Astrocyte of the hippocampus (primary cell): Measurements from ENCODE around the gene MST1R.
"Not testable (repeated sequence)": the region's sequence is repeated elsewhere in the genome, so short reads cannot be mapped to it uniquely, and the experiment has no call there.

Source experiments
- DNase-seq: peaks from one replicate; pipeline ENCODE4 v3.0.0; 2011; ENCODE audit warnings: low read depth, low spot score

Gene MST1R

DNA sequence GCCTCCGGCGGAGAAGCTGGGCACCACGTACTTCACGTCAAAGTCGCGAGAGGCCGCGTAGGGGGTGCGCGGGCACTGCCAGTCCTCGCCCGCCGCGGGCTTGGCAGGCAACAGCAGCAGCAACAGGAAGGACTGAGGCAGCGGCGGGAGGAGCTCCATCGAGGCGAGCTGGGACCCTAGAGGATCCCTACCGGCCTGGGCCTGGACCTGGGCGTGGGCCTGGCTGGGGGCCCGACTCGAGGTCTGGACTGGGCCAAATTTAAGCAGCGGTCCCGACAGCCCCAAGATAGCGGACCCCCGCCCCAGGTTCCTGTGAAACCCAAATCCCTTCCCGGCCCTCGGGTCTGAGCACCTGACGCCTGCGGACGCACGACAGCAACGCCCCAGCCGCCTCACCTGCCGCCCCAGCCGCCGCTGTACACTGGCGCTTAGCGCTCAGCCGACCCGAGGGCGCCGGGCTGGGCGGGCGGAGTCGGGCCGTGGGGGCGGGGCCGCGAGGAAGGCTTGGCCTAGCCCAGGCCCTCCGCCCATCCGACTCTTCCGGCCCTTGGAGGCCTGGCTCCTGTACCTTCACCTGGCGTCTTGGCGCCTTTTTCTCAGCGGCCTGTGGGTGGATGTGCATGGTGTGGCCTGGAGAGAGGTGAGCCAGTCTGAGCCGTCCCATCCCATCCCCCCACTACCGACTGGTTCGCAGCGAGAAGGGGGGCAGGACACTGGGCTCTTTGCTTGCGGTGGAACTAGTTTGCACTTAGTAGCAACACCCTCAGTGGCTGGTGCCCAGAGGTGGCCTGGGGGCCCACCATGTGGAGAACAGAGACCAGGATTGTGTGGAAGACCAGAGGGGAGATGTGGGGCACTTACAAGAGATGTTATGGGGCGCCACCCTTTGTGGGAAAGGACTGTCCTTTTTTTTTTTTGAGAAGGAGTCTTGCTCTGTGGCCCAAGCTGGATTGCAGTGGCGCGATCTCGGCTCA lies at the start of gene MST1R:
MST1R (minus strand) TSS at position 423 of the 974 bp plus-strand sequence; CDS start at position 159, 264 bp downstream.
- DNase-seq: peak; percentile 44

DNA sequence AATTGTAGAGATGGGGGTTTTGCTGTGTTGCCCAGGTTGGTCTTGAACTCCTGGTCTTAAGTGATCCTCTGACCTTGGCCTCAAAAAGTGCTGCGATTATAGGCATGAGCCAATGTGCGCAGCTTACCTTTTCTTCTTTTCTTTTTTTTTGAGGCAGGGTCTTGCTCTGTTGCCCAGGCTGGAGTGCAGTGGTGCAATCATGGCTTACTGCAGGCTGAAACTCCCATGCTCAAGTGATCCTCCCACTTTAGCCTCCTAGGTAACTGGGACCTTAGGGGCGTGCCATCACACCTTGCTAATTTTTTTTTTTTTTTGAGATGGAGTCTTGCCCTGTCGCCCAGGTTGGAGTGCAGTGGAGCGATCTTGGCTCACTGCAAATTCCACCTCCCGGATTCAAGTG lies 49.3 kb upstream of the MST1R start:
- DNase-seq: no peak

DNA sequence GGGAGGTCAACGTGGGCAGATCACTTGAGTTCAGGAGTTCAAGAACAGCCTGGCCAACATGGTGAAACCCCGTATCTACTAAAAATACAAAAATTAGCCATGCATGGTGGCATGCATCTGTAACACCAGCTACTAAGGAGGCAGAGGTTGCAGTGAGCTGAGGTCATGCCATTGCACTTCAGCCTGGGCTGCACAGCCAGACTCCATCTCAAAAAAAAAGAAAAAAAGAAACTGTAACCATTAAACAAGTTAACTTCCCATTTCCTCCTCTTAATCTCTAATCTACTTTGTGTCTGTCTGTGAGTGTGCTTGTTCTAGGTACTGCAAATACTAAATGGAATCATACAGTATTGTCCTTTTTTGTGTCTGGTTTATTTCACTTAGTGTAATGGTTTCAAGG lies 39.0 kb upstream of the MST1R start:
- no peak for DNase-seq

DNA sequence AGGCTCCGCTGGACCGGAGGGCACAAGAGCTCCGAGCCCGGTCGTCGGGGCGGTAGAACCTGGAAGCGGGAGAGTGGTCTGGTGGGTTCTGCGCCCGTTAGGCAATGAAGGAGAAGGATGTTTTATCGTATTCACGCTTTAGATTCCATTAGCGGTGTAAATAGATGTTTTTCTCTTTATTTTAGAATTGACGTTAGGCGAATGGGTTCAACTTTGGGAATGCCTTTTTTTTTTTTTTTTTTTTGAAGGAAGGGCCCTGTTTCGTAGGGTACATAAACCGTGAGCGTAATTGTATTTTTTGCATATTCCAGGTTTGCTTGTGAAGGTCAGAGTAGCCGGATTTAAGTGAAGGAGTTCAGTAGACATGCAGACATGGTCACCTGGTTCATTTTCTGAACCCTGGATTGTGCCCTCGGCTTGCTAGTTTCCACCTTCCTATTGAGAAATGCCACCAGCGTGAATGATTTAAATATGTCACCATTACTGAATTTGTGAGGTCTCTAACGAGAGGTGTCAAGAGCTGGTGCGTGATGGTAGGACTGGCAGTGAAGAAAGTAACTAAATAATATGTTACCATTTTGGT lies 37.1 kb upstream of the MST1R start:
- no peak for DNase-seq

DNA sequence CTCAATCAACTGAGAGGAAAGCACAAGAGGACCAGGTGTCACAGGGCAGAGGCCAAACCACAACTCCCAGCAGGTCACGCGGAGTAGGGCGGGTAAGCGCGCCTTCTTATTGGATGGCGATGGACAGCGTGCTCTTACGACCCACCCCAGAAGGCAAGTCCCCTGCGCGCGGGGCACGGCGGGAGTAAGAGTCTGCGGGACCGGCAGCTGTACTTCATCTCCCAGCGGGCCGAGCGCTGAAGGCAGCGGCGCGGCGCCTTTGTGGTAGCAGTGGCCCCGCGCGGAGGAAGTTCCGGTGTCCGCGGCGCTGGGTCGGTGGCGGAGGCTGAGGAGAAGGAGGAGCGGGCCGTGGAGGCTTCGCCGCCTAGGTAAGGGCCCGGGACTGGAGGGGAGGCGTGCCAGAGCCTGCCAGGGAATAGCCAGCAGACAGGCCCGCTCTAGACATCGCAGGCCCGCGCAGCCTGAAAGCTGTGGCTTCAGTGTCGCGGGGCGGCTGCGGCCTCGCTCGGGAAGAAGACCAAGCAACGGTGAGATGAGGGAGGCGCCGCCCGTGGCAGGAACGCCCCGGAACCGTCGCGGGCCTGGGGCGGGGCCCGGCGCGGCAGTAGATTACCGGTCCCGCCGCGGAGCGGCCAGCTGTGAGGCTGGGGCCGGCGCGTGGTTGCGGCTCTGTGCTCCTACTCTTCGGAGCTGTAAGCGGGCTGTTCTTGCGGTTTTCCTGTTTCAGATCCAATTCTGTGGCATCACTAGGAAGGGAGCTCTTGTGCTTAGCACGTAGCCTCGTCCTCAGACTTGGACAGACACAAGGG lies 36.4 kb upstream of the MST1R start, which contains the start of gene RBM6:
RBM6 (plus strand) TSS at position 293 of the 809 bp plus-strand sequence. CDS start 22,492 bp downstream, outside the sequence.
- peak; percentile 99 for DNase-seq

DNA sequence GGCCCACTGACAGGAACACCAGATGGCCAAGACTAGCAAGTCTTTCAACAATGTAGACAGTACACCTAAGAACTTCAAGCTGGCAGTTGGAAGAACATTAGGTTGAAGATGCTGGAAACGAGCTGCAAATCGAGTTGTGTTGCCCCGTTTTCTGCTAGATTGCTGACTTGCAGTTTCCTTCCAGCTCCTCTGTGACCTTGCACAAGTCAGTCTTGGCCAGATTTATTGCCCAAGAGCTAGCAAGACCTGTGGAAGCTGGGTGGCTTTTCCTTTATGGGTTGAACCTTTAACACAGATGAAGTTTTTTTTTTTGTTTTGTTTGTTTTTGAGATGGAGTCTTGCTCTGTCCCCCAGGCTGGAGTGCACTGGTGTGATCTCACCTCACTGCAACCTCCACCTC lies 33.4 kb upstream of the MST1R start:
- DNase-seq: no peak

DNA sequence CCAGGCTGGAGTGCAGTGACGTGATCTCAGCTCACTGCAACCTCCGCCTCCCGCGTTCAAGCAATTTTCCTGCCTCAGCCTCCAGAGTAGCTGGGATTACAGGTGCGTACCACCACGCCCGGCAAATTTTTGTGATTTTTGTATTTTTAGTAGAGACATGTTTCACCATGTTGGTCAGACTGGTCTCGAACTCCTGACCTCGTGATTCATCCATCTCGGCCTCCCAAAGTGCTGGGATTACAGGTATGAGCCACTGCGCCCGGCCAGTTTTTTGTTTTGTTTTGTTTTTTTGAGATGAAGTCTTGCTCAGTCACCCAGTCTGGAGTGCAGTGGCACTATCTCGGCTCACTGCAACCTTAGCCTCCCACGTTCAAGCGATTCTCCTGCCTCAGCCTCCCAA lies 28.6 kb upstream of the MST1R start:
- not testable (repeated sequence) for DNase-seq

DNA sequence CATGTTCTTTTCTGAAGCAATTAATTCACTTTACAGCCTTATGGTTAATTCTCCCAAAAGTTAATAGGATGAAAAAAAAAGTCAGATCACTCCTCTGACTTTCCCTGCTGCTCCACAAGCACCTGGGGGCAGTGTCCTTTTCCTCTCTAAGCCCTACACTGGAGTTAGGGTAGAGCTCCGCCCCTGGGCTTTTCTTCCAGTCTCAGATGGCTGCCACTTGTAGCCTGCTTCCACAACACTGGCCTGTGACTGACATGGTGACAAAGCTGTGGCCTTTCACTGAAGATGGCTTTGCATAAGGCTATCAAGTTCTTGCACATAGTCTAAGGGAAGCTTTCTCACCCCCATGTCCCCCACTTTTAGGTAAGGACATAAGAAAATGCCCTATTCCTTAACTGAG lies 27.2 kb upstream of the MST1R start:
- no peak for DNase-seq

DNA sequence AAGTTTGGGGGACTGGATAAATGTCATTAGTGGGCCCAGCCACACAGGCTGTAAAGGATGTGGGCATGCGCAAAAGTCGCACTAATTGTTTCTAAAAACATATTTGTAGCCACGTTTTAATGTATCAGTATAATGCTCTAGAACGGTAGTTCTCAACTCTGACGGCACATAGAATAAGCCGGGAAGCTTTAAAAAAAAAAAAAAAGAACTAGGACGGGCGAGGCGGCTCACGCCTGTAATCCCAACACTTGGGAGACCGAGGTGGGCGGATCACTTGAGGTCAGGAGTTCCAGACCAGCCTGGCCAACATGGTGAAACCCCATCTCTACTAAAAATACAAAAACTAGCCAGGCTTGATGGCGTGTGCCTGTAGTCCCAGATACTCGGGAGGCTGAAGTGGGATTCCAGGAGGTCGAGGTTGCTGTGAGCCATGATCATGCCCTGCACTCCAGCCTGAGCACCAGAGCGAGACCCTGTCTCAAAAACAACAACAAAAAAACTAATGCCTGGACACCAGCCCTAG lies 26.6 kb upstream of the MST1R start:
- no peak for DNase-seq

DNA sequence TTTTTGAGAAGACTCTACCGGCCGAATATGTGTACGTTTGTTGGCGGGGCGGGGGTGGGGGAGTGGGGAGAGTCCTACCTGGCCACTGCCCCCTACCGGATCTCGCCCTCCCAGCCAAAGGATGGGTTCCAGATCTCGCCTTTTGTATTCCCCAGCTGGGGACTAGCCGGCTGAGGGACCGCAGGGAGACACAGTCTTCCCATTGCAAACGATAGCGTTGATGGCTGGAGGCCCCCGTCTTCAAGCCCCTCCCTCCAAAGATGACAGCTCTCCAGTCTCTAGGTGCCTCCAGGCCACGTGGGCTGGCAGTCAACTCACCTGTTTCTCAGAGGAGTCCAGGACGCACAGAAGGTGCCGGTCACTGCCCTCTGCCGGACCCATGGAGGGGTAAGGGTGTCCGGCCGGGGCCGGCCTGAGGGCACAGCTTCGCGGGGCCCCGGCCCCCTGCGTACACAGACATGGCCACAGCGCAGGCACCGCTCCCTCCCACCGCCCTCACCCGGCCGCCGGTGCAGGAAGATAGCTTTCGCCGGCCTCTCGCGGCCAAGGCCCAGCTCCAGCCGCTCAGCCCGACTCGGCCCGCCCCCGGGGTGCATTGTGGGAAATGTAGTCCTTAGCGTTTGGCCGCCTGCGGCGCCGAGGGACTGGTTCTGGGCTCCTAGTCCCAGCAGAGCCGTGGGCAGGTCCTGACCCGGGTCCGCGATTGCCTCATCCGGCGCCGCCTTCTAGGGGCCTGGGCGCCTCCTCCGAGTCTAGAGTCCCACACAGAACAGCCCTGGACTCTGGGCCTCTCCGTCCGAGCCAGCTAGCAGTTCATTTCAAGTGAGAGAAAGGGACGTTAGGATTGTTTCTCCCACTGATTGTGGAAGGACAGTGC lies 25.9 kb upstream of the MST1R start, which contains the start of gene MON1A:
MON1A (minus strand) TSS at position 521 of the 877 bp plus-strand sequence. CDS start 16,465 bp downstream, outside the sequence.
- peak; percentile 95 for DNase-seq

DNA sequence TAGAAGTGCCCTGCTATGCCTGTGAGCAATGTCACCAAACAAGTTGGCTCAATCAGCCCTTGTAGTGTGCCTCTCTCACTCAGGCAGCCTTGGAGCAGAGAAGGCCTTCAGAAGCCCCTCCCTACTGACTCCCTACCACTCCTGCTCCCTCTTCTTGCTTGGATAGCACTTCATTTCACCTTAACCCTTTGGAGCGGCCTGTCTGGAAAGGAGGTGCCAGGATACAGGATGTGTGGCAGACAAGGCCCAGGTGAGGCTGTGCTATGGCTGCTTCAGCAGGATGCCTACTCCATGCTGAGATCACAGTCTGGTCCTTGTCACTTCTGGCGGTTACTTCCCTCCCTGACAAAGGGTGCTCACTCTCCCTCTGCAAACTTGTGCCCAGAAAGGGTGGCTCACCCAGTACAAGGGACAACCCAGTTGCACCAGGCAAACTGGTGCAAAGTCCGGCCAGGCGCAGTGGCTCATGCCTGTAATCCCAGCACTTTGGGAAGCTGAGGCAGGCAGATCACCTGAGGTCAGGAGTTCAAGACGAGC lies 24.9 kb upstream of the MST1R start:
- DNase-seq: no peak

DNA sequence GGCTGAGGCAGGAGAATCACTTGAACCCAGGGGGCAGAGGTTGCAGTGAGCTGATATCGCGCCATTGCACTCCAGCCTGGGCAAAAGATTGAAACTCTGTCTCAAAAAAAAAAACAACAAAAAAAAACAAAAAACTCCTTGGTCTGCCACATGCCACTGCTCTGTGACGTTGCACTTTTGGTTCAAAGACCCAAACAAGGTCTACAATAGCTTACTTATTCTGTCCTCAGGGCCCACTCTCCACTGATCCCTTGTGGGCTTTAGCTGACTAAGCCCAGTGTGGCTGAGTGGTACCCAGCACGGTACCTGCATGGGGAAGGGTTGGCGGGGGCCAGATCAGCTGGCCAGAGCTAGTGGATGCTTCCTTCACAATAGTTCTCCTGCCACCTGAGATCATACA lies 24.1 kb upstream of the MST1R start:
- no peak for DNase-seq

DNA sequence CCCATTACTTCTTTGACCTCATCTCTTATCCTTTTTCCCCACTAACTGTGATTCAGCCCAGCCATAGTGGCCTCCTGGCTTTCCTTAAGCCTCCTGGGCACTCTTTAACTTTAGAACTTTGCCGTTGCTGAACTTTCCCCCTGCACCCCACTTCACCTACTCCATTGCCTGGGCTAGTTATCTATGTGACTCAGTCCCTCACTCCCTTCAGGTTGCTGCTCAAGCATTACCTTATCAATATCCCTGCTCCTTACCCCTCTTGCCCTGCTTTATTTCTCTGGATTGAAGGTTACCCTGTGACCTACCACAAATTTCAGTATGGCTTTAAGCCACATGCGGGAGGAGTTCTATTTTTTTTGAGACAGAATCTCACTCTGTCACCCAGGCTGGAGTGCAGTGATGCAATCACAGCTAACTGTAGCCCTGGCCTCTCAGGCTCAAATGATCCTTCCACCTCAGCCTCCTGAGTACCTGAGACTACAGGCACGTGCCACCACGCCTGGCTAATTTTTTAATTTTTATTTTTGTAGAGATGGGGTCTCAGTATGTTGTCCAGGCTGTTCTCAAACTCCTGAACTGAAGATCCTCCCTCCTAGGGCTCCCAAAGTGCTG lies 22.6 kb upstream of the MST1R start:
- DNase-seq: no peak

DNA sequence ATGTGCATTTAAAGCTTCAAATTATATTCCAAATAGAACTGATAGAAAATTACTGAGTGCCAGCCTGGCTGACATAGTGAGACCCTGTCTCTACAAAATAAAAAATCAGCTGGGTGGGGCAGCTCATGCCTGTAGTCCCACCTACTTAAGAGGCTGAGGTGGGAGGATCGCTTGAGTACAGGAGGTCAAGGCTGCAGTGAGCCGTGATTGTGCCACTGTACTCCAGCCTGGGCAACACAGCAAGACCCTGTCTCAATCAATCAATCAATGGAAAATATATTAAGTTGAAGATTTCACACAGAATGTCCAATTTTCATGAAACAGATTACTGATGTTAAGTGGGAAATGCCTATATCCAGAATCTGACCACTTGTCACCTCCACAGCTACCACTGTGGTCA lies 21.8 kb upstream of the MST1R start:
- no peak for DNase-seq

DNA sequence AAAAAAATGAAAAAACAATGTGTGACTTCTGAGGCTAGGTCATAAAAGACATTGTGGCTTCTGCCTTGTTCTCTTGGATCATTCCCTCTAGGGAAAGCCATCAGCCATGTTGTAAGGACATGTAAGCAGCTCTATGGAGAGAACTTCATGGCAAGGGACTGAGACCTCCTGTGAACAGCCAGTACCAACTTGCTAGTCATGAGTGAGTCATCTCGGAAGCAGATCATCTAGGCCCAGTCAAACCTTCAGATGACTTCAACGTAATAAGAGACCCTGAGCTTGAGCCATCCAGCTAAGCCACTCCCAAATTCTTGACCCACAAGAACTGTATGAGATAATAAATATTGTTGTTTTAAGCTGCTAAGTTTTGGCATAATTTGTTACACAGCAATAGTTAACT lies 21.0 kb upstream of the MST1R start:
- DNase-seq: no peak

DNA sequence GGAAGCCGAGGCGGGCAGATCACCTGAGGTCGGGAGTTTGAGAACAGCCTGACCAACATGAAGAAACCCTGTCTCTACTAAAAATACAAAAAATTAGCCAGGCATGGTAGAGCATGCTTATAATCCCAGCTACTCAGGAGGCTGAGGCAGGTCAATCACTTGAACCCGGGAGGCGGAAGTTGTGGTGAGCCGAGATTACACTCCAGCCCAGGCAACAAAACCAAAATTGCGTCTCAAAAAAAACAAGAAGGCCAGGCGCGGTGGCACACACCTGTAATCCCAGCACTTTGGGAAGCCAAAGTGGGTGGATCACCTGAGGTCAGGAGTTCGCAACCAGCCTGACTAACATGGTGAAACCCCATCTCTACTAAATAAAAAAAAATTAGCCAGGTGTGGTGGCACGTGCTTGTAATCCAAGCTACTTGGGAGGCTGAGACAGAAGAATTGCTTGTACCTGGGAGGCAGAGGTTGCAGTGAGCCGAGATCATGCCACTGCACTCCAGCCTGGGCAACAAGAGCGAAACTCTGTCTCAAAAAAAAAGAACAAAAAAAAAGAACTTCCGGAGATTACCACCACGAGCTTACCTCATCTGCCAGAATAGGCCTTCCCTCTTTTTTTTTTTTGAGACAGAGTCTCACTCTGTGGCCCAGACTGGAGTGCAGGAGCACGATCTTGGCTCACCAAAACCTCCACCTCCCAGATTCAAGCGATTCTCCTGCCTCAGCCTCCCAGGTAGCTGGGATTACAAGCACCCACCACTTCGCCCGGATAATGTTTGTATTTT lies 14.3 kb upstream of the MST1R start:
- DNase-seq: not testable (repeated sequence)

DNA sequence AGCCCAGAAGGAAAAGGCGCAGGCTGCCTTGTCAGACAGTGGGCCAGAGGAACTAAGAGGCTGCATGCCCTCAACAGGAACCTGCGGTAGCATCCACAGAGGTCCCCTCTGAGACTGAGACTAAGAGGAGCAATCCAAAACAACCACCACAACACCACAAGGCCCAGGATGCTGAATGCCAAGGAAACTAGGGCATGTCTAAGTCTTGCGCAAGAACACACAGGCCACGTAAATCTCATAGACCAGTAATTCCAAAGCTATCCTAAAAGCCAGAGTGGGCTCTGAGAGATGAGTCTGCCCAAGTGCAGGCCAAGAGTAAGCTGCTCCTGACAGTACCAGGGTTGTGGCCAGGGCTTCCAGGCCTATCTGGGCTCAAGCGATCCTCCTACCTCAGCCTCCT lies 13.0 kb upstream of the MST1R start:
- DNase-seq: no peak

DNA sequence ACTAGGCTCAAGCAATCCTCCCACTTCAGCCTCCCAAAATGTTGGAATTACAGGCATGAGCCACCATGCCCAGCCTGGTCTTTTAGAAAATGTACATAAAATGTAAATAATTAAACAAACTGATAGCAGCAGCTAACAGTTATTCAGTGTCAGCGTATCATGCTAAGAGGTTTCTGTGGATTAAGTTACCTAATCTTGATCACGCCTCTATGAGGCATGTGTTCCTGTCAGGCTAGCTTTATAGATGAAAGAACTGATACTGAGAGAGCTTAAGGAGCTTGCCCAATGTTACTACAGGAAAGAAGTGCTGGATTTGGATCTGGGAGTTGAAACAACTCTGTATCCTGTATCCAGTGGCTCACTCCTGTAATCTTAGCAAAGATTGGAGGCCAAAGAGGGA lies 11.2 kb upstream of the MST1R start:
- no peak for DNase-seq

DNA sequence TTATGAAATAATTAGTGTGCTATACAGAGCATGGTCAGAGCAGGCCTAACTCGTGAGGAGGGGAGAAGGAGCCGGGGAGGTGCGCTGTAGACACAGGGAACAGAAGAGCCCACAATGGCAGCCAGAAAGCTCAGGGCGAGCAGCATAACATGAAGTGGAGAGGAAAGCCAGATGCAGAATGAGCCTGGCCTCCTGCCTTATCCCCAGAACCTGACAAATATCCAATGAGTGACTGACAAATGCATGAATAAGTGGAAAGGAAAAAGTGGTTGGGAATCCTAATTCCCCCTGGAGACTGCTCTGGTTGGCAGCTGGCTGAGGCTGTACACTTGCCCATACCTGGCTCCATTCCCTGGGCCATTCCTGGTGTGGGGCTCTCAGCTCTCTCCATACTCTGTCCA lies 9.2 kb upstream of the MST1R start:
- peak; percentile 54 for DNase-seq
